ENCODE data around the gene WIPI1. TPM values are rescaled to one million over a fixed set of nuclear protein-coding genes. Genes with fewer than 3 reads are reported as not detected.
A peak's percentile ranks its signal among the peaks of the same experiment; 100 is the strongest.

The WIPI1 gene
- total RNA-seq, 1 donor from 2014 or later = 24.9 TPM

DNA sequence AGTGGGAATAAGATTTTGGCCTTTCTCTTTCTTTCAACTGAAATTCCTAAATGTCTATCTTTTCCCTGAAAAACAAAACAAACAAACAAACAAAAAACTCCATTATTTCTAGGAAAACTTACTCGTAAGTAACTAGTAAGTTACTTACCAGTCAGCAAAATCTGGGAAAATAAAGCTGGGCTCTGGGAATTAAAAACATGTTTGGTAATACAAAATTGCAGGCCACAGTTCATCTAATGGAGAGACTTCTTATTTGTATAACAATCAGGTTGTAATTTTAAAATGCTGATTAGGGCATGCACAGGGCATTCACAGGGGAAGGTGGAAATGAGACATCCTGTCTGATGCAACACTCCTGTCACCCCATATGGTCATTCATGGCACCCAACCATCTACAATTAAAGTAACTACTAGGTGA lies 3.8 kb upstream of the WIPI1 start:
- ATAC-seq (no peak), DNase-seq (ENCODE audit: low spot score) (no peak)

- no peak for ATAC-seq
- DNase-seq (ENCODE audit: low spot score) = no peak
Observed at GRCh38 chr17:68460715-68461114, 3.4 kb upstream of the WIPI1 start.

GRCh38 chr17:68460146-68460545 lies 2.9 kb upstream of the WIPI1 start:
- ATAC-seq (no peak), DNase-seq (ENCODE audit: low spot score) (no peak)

GRCh38 chr17:68459037-68459639 lies 1.8 kb upstream of the WIPI1 start:
- ATAC-seq (no peak), DNase-seq (ENCODE audit: low spot score) (no peak)

DNA sequence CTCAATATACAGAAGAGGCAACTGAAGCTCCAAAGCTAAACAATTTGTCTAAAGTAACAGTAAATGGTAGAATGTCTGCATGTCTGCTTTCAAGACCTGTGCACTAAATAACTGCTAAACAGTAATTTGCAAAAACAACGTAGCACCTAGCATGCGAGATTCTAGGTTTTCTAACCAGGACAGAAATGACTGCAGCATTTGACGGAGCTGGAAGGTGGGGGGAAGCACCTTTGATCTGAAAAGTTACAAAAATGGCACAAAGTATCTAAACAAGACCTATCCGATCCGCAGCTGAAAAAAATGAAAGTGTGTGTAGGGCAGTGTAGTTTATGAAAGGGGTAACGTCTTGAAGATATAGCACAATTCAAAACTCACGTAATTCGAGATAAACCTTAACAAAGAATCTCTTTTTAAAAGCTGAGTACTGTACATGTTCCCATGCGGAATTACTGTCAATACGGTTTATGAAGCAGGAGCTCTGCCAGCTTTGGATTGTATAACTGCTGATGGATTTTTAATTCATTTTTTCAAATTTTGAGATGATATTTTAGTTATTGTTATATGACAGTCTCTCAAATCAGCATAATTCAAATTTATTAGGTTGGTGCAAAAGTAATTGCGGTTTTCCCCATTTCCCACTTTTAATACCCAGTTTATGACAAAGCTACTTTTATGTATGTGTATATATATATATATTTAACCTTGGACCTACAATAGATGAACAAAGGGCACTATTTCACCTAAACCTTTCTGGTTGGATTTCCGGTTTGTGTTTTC lies 1.2 kb upstream of the WIPI1 start:
- no peak for ATAC-seq
- no peak for DNase-seq (ENCODE audit: low spot score)

DNA sequence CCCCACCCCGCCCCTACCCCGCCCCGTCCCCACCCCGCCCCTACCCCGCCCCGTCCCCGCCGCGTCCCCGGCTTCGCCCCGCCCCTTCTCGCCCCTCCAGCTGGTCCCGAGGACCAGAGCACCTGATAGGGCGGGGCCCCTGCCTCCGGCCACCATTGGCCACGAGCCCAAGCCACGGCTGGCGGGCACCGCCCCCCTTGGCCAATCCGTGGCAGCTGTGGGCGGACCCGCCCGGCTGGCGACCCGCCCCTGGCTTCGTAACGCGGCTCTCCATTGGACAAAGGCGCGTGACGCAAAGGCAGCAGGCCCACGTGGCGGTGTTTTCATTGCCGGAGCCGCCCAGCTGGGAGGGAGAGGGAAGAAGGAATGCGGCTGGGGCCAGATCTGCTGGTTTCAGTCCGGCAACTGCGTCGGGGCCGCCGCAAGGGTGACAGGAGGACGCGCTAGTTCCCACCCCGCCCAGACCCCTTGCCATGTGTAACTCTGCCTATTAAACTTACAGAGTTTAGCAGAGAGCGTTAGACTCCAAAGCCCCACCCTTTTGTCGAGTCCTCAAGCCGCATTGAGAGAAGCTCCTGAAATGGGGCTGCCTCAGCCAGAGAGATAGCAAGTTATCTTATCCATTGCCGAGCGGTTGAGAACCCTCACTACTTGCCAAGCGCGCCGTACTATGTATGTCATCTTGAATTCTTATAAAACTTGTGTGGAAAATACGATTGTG lies 403 bp upstream of the WIPI1 start:
- DNase-seq (ENCODE audit: low spot score) (peak; percentile 100), ATAC-seq (peak; percentile 89)

DNA sequence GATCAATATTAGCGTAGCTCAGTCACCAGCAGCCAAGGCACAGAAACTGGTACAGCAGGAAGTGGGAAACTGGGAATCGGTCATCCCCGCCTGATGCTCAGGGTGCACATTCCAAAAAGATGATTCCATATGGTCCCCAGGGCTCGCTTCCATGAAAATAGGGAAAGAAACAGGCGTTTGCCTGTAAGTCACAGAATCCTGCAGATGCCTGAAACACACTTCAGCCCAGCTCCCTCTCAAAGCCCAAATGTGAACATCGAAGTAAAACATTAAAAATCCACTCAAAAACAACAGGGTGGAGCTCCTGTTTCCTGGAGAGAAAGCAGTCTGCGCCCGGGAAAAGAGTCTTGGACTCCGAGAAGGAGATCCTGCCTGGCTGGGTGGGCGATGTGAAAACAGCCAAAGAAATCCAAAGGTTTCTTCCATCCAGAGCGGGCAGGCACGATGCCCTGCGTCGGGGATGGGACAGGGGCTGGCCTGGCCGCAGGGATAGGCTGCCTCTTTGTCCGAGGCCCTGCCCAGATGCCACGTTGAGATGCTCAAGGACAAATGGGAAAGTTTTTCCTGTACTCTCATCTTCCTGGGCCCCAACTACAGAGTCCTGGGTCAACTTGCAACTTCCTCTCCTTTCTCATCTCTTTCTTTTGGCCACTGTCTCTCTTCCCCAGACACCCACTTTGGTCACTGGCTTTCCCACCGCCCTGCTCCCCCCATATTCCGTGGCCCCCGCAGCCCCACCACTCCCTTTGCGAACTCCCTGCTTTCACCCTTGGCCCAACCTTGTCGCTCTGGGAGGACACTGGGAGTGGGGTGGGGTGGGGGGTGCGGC lies 743 bp downstream of the WIPI1 start:
- DNase-seq (ENCODE audit: low spot score) (peak; percentile 73), ATAC-seq (peak; percentile 67)

DNA sequence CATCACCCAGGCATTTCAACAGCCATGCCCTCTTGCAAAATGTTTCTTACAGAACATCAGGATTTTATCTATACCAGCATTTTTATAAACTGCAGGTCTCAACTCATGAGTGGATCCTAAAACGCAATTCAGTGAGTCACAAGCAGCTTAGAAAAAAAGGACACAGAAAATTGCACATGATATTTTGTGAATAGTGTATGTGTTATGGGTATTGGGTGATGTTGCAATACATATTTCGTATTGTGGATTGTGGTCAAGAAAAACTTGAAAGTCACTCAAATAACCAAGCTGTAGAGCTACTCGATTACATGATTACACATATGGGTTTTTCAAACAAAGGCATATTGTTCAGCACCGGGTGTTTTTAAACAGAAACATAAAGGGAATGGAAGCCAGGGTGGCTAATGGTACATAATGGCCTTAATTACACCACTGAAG lies 1.4 kb downstream of the WIPI1 start:
- ATAC-seq (no peak), DNase-seq (ENCODE audit: low spot score) (no peak)

GRCh38 chr17:68453991-68454665 lies 3.2 kb downstream of the WIPI1 start:
- ATAC-seq = no peak
- DNase-seq (ENCODE audit: low spot score) = no peak

DNA sequence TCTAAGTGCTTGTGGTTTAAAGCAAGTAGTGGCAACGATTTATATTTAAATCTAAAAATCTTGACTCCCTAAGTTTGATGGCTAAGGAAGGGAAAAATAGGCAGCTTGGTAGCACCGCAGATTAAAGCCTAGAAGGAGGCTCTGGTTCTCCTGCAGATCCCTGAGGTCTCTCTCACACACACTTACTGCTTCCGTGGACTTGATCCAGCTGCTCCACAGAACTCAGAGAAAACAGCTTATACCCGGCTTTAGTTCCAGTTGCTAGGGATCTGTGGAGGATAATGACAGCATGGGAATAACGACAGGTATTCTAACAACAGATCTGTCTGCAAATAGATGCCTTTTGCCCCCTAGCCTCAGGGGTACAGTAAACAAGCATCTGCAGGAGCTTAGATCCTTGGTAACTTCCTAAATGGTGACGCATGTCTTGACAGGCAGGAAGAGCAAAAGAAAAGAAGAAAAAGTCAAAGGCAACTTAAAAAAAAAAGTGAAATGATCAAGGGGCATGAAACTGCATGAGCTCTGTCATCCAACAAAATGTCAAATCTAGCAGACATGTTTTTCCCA lies 4.5 kb downstream of the WIPI1 start:
- DNase-seq (ENCODE audit: low spot score) (no peak), ATAC-seq (no peak)

GRCh38 chr17:68451670-68452354 lies 5.5 kb downstream of the WIPI1 start:
- ATAC-seq (no peak), DNase-seq (ENCODE audit: low spot score) (no peak)

GRCh38 chr17:68450801-68451200 lies 6.5 kb downstream of the WIPI1 start:
- no peak for DNase-seq (ENCODE audit: low spot score)
- ATAC-seq = no peak

DNA sequence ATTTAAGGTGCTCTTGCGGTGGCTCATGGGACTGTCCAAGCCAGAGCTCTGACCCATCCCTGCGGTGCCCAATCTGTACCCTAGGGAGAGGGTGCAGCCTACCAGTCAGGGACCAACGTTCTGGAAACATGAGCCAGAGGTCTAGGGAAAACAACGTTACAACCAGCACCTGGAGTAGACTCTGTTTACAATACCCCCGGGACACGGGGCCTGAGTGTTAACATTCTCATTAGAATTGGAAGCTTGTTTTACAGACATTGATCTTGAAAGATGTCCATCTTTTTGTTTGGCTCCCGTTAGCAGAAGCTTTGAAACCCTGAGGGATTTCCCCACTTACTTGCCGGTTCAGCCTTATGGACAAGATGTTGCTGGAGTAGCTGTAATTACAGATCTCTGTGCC lies 6.9 kb downstream of the WIPI1 start:
- no peak for ATAC-seq
- DNase-seq (ENCODE audit: low spot score) = no peak

- no peak for ATAC-seq
- no peak for DNase-seq (ENCODE audit: low spot score)
Observed at GRCh38 chr17:68449021-68449739, 8.1 kb downstream of the WIPI1 start.

- ATAC-seq = no peak
- DNase-seq (ENCODE audit: low spot score) = no peak
Observed at GRCh38 chr17:68446626-68447041, 10.7 kb downstream of the WIPI1 start.

- no peak for ATAC-seq
- no peak for DNase-seq (ENCODE audit: low spot score)
Observed at GRCh38 chr17:68445671-68446070, 11.6 kb downstream of the WIPI1 start.

GRCh38 chr17:68443972-68444464 lies 13.3 kb downstream of the WIPI1 start:
- no peak for DNase-seq (ENCODE audit: low spot score)
- ATAC-seq = no peak

DNA sequence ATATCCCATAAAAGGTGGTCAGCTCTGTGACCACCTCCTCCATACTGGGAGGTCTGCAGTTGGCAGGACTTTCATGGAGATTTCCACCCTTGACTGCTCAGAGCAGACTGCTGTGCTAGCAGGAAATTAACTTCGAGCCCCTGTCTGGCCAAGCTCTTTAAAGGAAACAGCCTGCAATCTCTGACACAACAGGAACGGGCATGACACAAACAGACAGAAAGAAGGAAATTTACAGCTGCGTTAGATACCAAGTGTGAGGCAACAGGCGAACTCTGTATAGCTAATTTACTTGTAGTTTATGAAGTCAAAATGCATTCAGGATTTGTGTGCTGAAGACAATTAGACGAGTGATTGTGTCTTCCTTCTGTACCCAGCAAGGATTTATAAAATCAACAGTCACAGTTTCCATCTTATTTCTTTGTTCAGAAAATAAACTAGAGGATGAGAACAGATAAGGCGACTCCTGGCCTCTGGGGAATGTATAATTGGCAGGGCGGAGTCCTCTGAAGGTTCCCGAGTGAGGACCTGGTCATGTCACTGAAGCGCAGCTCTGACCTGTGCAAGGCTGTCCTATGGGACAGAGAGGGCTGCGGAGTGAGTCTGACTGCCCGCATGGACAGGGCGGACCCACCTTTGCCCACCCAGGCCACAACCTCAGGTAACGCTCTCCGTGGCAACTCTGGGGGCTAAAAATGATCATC lies 16.1 kb downstream of the WIPI1 start:
- peak; percentile 11 for ATAC-seq
- DNase-seq (ENCODE audit: low spot score) = no peak

All from left lobe of liver (tissue), 2 donors.